Measurements from ENCODE around the gene CNOT6.
"Not testable (repeated sequence)": the region's sequence is repeated elsewhere in the genome, so short reads cannot be mapped to it uniquely, and the experiment has no call there.

CNOT6 gene

GRCh38 chr5:180470361-180470760, 23.8 kb upstream of the CNOT6 start:
- no peak for DNase-seq
- in situ Hi-C loops (cut with MboI; ENCODE audit: low pct_unique_long_range_greater_than_20kb, low sequenced_read_pairs), result no loop called here

- in situ Hi-C loops (cut with MboI; ENCODE audit: low pct_unique_long_range_greater_than_20kb, low sequenced_read_pairs), result no loop called here
- DNase-seq, result peak; percentile 67
Measured at GRCh38 chr5:180470966-180471582, 23.1 kb upstream of the CNOT6 start.

- DNase-seq, result no peak
- in situ Hi-C loops (cut with MboI; ENCODE audit: low pct_unique_long_range_greater_than_20kb, low sequenced_read_pairs), result no loop called here
Measured at GRCh38 chr5:180471866-180472265, 22.3 kb upstream of the CNOT6 start.

GRCh38 chr5:180472269-180472668, 21.9 kb upstream of the CNOT6 start:
- no peak for DNase-seq
- in situ Hi-C loops (cut with MboI; ENCODE audit: low pct_unique_long_range_greater_than_20kb, low sequenced_read_pairs), result no loop called here

- DNase-seq; in situ Hi-C loops (cut with MboI; ENCODE audit: low pct_unique_long_range_greater_than_20kb, low sequenced_read_pairs): not testable (repeated sequence)
Measured at GRCh38 chr5:180473386-180473785, 20.8 kb upstream of the CNOT6 start.

GRCh38 chr5:180474569-180474968, 19.6 kb upstream of the CNOT6 start:
- in situ Hi-C loops (cut with MboI; ENCODE audit: low pct_unique_long_range_greater_than_20kb, low sequenced_read_pairs), result no loop called here
- DNase-seq, result no peak

GRCh38 chr5:180475969-180476524, 18.1 kb upstream of the CNOT6 start:
- DNase-seq; in situ Hi-C loops (cut with MboI; ENCODE audit: low pct_unique_long_range_greater_than_20kb, low sequenced_read_pairs): not testable (repeated sequence)

- no peak for DNase-seq
- in situ Hi-C loops (cut with MboI; ENCODE audit: low pct_unique_long_range_greater_than_20kb, low sequenced_read_pairs), result no loop called here
Measured at GRCh38 chr5:180484813-180485212, 9.4 kb upstream of the CNOT6 start.

- in situ Hi-C loops (cut with MboI; ENCODE audit: low pct_unique_long_range_greater_than_20kb, low sequenced_read_pairs), result no loop called here
- no peak for DNase-seq
Measured at GRCh38 chr5:180486636-180487149, 7.5 kb upstream of the CNOT6 start.

GRCh38 chr5:180487556-180487955, 6.6 kb upstream of the CNOT6 start:
- DNase-seq, result no peak
- in situ Hi-C loops (cut with MboI; ENCODE audit: low pct_unique_long_range_greater_than_20kb, low sequenced_read_pairs), result no loop called here

GRCh38 chr5:180491496-180491895, 2.7 kb upstream of the CNOT6 start:
- in situ Hi-C loops (cut with MboI; ENCODE audit: low pct_unique_long_range_greater_than_20kb, low sequenced_read_pairs), result no loop called here

GRCh38 chr5:180492226-180492903, 1.8 kb upstream of the CNOT6 start:
- no peak for DNase-seq
- in situ Hi-C loops (cut with MboI; ENCODE audit: low pct_unique_long_range_greater_than_20kb, low sequenced_read_pairs), result no loop called here

More at GRCh38 chr5:180491496-180491895, 2.7 kb upstream of the CNOT6 start:
- DNase-seq, result peak; percentile 83

- no peak for DNase-seq
- in situ Hi-C loops (cut with MboI; ENCODE audit: low pct_unique_long_range_greater_than_20kb, low sequenced_read_pairs), result no loop called here
Measured at GRCh38 chr5:180494510-180495181, 467 bp downstream of the CNOT6 start.

- DNase-seq, result no peak
Measured at GRCh38 chr5:180495292-180495691, 1.1 kb downstream of the CNOT6 start.

GRCh38 chr5:180495991-180496741, 2.0 kb downstream of the CNOT6 start:
- DNase-seq, result no peak
- in situ Hi-C loops (cut with MboI; ENCODE audit: low pct_unique_long_range_greater_than_20kb, low sequenced_read_pairs), result no loop called here

More at GRCh38 chr5:180495292-180495691, 1.1 kb downstream of the CNOT6 start:
- in situ Hi-C loops (cut with MboI; ENCODE audit: low pct_unique_long_range_greater_than_20kb, low sequenced_read_pairs), result no loop called here

GRCh38 chr5:180496806-180497205, 2.6 kb downstream of the CNOT6 start:
- DNase-seq; in situ Hi-C loops (cut with MboI; ENCODE audit: low pct_unique_long_range_greater_than_20kb, low sequenced_read_pairs): not testable (repeated sequence)

- in situ Hi-C loops (cut with MboI; ENCODE audit: low pct_unique_long_range_greater_than_20kb, low sequenced_read_pairs); DNase-seq: not testable (repeated sequence)
Measured at GRCh38 chr5:180497865-180498264, 3.7 kb downstream of the CNOT6 start.

- in situ Hi-C loops (cut with MboI; ENCODE audit: low pct_unique_long_range_greater_than_20kb, low sequenced_read_pairs), result no loop called here
Measured at GRCh38 chr5:180498378-180498777, 4.2 kb downstream of the CNOT6 start.

GRCh38 chr5:180499684-180500083, 5.5 kb downstream of the CNOT6 start:
- in situ Hi-C loops (cut with MboI; ENCODE audit: low pct_unique_long_range_greater_than_20kb, low sequenced_read_pairs), result no loop called here
- DNase-seq, result no peak

More at GRCh38 chr5:180498378-180498777, 4.2 kb downstream of the CNOT6 start:
- DNase-seq, result no peak

All from KBM-7 (cell line).